ENCODE measurements around the gene LRRIQ3.
"Not testable (repeated sequence)": the region's sequence is repeated elsewhere in the genome, so short reads cannot be mapped to it uniquely, and the experiment has no call there.

Gene LRRIQ3, protein sequence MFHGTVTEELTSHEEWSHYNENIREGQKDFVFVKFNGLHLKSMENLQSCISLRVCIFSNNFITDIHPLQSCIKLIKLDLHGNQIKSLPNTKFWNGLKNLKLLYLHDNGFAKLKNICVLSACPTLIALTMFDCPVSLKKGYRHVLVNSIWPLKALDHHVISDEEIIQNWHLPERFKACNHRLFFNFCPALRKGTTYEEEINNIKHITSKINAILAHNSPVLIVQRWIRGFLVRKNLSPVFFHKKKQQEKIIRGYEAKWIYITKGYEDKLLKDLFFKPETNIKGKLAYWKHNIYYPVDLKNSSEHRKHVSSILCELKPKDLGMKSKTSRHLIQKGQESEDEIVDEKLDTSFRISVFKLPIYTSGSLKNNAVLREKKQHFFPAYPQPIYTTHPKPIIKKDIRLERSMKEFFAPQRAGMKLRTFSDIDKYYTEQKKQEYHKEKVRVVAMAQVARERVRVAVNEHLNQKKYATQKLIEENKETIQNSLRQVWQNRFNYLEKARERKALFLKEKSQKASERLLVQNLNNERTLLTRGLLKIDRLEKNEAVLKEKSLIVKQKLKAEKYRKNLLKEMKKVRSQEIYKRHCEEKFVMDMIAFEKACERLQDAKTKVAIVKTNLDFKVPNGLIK

DNA sequence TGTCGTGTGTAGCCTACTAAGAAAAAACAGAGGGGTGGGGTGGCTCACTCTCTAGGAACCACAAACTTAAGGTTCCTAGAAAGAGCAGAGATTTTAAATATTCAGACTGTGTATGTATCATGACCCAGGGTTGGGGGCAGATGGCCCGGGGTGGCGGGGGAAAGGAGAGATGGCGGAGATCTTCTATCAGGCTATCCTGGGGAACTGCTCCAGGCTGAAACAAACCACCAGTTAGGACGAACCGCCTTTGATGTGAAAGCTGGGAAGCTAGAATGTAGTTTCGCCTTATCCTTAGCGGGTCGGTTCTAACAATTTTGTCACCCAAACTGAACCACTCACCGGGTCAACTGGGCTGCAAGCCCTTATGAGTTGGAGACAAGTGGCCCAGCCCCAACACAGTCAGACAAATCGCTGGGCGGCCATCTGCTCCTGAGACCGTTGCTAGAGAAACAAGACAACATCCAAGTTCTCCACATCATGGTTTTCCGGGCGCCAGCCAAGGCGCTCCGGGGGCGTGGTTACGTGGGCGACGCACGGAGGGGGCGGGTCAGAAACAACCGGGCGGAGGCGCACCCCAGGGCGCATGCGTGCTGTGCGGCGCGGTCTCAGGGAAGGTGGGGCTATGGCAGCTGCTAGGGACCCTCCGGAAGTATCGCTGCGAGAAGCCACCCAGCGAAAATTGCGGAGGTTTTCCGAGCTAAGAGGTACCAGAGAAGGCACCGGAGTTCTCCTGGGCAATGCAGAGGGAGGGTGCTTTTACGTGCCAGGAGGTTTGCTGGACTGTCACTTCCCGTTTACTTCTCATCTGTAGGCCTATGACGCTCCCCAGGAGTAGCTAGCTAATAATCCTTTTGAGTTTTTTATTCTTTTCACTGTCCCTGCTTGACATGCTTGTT is at the start of gene LRRIQ3, which contains the start of gene FPGT:
LRRIQ3 (minus strand) TSS at position 520 of the 896 bp plus-strand sequence. CDS start 14,492 bp downstream, outside the sequence.
FPGT (plus strand) TSS at position 586 of the 896 bp plus-strand sequence; CDS start at position 623, 37 bp downstream.
- DNase-seq (ENCODE audit: low read depth) = peak; percentile 92

- DNase-seq (ENCODE audit: low read depth) = no peak
These were observed 48.3 kb upstream of the LRRIQ3 start for GRCh38 chr1:74246315-74246714.

DNA sequence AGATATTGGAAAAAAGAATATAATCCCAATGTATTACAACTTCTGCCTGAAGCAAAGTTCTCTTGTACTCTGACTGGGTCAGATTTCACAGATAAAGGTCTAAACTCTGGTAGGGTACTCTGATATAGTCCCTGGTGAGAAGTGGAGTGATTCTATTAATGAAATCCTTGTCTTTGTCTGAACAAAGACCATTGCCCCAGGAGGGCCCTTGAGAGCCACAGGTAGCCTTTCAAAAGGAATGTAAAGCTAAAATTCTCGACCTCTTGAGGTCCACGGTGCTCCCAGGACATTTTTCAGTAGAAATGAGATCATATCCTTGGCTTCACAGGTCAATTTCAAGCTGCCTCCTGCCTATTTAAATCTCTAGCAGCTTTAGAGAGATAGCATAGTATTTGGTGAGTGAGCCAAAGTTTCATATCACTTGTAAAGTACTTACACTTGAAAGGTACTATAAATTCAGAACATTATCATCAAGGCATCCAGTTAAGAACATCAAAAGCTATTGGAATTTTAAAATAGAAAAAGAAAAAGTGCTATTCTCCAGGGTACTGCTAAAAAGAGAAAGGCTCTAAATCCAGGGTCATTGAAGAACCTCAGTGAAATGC is 47.3 kb upstream of the LRRIQ3 start:
- DNase-seq (ENCODE audit: low read depth) = no peak

- DNase-seq (ENCODE audit: low read depth) = no peak
These were observed 39.8 kb upstream of the LRRIQ3 start for GRCh38 chr1:74237787-74238186.

DNA sequence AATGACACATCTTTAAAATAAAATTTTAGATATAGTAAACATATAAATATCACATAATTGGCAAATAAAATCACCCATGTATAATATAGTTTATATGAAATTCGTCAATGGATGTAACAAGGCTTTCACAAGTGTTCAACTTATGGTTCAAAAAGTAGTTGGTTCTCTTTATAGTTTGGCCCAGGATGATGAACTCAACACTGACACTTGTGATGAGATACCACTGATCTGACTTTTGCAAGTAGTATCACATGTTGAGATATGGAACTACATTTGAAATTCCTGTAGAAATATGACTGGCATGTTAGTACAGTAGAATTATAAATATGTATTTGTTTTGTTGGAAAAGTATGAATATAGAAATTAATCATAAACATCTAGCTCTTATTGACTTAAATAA is 39.1 kb upstream of the LRRIQ3 start:
- DNase-seq (ENCODE audit: low read depth) = no peak

- DNase-seq (ENCODE audit: low read depth) = no peak
These were observed 38.5 kb upstream of the LRRIQ3 start for GRCh38 chr1:74236440-74236839.

DNA sequence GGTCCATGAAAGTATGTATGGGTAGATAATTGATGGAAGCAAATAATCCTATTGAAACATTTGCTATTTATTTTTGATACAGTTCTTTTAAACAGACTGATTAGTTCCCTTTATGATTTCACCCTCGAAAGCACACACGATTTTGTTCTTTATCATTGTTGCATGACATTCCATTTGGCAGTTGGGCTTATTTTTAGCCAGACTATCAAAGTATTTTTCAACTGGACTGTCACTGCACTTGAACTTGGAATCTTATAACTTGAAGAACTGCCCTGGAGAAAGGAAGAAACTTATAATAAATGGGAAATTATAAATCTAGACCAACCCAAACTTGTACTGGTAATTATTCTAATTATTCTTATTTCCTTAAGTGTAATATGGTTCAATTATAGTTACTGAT is 37.2 kb upstream of the LRRIQ3 start, which contains the start of gene TNNI3K:
TNNI3K (plus strand) TSS at position 235 of the 400 bp plus-strand sequence; CDS start at position 300, 65 bp downstream.
- no peak for DNase-seq (ENCODE audit: low read depth)

DNA sequence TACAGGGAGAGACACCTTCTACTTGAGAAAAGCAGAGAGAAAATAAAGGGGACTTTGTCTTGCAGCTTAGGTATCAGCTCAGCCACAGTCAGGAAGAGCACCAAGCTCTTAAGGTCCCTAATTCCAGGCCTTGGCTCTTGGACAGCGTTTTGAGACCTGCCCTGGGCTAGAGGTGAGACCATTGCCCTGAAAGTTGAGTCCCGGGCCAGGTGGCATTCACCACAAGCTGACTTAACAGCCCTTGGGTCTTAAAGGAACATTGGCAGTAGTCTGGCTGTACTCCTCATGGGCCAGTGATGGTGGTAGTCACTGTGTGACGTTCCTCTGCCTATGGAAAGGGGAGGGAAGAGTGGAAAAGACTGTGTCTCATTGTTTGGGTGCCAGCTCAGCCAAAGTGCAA is 25.5 kb upstream of the LRRIQ3 start:
- no peak for DNase-seq (ENCODE audit: low read depth)

GRCh38 chr1:74222701-74223100 is 24.7 kb upstream of the LRRIQ3 start:
- no peak for DNase-seq (ENCODE audit: low read depth)

DNA sequence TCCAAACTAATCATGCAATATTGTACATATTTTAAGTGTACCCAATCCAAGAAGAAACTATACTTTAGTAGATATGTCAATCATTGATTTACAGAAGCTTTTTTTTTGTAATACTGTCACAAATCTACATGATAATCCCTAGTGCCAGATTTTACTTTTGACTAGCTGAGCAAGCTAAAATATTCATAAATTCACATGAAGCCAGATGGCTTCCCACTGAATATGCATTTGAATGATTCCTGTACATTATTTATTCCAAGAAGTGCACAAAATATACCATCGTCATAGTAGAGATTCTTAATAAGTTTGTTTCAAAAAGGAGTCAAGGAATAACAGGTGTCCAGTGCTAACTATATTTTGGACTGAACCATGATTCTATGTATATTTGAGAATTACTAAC is 17.3 kb upstream of the LRRIQ3 start:
- no peak for DNase-seq (ENCODE audit: low read depth)

DNA sequence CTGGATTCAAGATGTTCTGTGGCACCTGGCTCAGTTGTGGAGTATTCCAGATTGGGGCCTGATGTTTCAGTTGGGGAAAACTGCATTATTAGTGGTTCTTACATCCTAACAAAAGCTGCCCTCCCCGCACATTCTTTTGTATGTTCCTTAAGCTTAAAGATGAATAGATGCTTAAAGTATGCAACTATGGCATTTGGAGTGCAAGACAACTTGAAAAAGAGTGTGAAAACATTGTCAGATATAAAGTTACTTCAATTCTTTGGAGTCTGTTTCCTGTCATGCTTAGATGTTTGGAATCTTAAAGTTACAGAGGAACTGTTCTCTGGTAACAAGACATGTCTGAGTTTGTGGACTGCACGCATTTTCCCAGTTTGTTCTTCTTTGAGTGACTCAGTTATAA is 7.3 kb upstream of the LRRIQ3 start:
- no peak for DNase-seq (ENCODE audit: low read depth)

DNA sequence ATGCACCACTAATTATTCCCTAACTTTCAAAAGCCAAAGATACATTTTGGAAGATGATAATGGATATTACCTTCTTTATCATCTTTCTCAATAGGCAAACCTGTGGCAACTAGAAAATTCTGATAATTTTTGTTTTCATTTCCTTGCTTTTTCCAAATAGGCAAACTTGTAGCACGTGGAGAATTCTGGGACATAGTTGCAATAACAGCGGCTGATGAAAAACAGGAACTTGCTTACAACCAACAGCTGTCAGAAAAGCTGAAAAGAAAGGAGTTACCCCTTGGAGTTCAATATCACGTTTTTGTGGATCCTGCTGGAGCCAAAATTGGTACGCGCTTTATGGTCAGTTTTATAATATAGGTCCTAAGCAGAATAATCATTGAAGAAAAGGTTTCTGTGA is 1.5 kb upstream of the LRRIQ3 start:
- no peak for DNase-seq (ENCODE audit: low read depth)

DNA sequence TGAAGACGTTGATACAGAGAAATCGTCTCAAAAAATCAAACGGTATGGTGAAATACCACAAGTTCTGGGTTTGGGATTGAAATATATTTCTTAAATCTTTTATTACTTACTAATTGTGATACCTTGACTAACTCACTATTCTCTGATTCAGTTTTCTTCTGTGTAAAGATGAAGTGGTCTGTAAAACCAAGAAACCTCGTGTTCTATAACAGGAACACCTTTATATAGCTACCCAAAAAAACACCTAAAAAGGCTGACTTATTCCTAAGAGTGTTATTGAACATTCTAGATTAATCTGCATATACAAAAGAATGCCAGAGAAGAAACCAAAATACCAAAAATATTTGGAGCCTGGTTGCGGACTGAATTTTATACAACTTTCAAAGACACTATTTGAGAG is 721 bp downstream of the LRRIQ3 start:
- no peak for DNase-seq (ENCODE audit: low read depth)

GRCh38 chr1:74195339-74195738 is 2.6 kb downstream of the LRRIQ3 start:
- no peak for DNase-seq (ENCODE audit: low read depth)

DNA sequence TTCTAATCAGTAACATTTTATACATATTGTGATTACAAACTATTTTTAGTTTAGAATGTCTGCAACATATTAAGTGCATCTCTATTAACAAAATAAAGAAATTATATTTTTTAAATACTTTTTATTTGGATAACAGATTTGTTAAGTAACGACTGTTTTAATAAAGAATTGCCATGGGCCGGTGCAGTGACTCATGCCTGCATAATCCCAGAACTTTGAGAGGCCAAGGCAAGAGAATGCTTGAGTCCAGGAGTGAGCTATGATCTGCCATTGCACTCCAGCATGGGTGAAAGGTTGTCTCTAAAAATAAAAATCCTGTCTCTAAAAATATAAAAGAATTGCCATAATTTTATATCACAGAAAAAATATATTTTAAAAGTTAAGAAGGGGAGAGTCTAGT is 4.1 kb downstream of the LRRIQ3 start:
- no peak for DNase-seq (ENCODE audit: low read depth)

DNA sequence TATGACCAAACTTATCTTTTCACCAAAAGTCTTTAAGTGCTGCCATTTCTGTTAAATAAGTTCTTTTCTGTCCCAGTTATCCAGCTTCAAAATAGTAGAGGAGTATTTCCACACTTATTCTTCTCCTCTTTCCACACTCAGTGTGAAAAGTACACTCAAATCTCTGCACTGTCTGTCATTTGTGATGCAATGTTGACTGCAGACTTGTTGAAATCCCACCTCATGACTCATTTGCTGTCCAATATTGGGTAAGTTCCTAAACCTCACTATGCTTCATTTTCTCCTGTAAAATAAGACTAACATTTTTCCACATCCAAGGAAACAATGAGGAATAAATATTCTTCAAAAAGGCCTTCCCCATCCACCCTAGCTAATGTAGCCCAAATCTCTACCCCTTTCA is 17.5 kb downstream of the LRRIQ3 start:
- no peak for DNase-seq (ENCODE audit: low read depth)

DNA sequence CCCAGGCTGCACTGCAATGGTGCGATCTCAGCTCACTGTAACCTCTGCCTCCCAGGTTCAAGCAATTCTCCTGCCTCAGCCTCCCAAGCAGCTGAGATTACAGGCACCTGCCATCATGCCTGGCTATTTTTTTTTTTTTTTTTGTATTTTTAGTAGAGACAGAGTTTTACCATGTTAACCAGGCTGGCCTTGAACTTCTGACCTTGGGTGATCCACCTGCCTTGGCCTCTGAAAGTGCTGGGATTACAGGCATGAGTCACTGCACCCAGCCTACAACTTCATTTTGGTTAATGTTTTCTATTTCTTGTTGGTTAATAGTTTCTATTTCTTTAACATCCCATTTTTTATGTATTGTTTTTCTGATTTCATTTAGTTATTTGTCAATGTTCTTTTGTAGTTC is 23.6 kb downstream of the LRRIQ3 start:
- DNase-seq (ENCODE audit: low read depth) = not testable (repeated sequence)

- no peak for DNase-seq (ENCODE audit: low read depth)
These were observed 35.6 kb downstream of the LRRIQ3 start for GRCh38 chr1:74162333-74162732.

GRCh38 chr1:74161497-74161896 is 36.5 kb downstream of the LRRIQ3 start:
- DNase-seq (ENCODE audit: low read depth) = no peak

- no peak for DNase-seq (ENCODE audit: low read depth)
These were observed 37.9 kb downstream of the LRRIQ3 start for GRCh38 chr1:74160046-74160445.

DNA sequence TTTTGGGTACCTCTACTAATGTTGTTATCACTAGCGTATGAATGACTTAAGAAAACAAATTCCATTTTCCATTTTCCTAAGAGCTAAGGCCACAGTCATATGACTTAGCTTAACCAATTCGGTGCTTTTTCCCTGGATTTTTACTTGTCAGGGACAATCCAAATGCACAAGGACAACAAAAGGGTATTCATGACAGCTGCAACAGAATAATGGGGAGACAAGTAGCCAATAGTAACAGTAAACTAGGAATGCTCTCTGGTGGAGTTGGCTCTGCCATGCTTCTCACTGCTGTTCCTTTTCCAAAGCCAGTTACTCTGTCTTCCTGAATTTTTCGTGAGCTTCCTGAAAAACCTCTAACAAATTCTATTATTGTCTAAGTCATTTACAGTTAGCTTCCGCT is 52.9 kb downstream of the LRRIQ3 start:
- no peak for DNase-seq (ENCODE audit: low read depth)

GRCh38 chr1:74117370-74117769 is 80.6 kb downstream of the LRRIQ3 start:
- DNase-seq (ENCODE audit: low read depth) = not testable (repeated sequence)

Measured in stimulated activated CD8-positive, alpha-beta memory T cell treated with anti-CD3 and anti-CD28 coated beads, Interleukin-15, amount 100 ng/mL, for 1 hour (primary cell).